Uterus (tissue), 4 donors: Measurements from ENCODE around the gene DYNC1LI2. TPM values are rescaled to one million over a fixed set of nuclear protein-coding genes. Genes with fewer than 3 reads are reported as not detected.

Experiments used
- DNase-seq, 2 donors: peaks; one replicate each; pipeline ENCODE4 v3.0.0-alpha.2; 2019 to 2020
- H3K27ac ChIP-seq, 2 donors: fragments of 200-600 bp; sonication (generic); 1 replicate in 1 of 2; 2 replicates in 1 of 2; pipeline ENCODE4 v1.5.1; 2016 to 2018
- H3K27me3 ChIP-seq, 2 donors: fragments of 200-600 bp; sonication (generic); one replicate each; pipeline ENCODE4 v1.5.1; 2018 to 2019; ENCODE audit warnings: control low read depth in 1 of 2
- H3K36me3 ChIP-seq, 2 donors: fragments of 200-600 bp; sonication (generic); one replicate each; pipeline ENCODE4 v1.5.1; 2019; ENCODE audit warnings: control low read depth in 1 of 2
- H3K4me1 ChIP-seq, 2 donors: fragments of 200-600 bp; sonication (generic); one replicate each; pipeline ENCODE4 v1.5.1; 2018 to 2019; ENCODE audit warnings: control low read depth in 1 of 2
- H3K4me3 ChIP-seq, 2 donors: fragments of 200-600 bp; sonication (generic); 1 replicate in 1 of 2; 2 replicates in 1 of 2; pipeline ENCODE4 v1.5.1; 2018 to 2019; ENCODE audit warnings: mild to moderate bottlenecking in 1 of 2
- H3K9me3 ChIP-seq, 2 donors: fragments of 200-600 bp; sonication (generic); one replicate each; pipeline ENCODE4 v1.5.1; 2019; ENCODE audit warnings: control low read depth in 1 of 2
- POLR2A ChIP-seq, 2 donors: fragments of 450-650 bp; IDR thresholded peaks; one replicate each; pipeline ENCODE4 v1.6.1; 2016; ENCODE audit warnings: antibody characterized with exemption in 2 of 2, mild to moderate bottlenecking in 1 of 2, moderate library complexity in 1 of 2
- intact Hi-C: fragments of 100-400 bp; cut with DNase I; formaldehyde crosslinking; loops from one replicate; pipeline ENCODE4 v1.15.1; 2023; ENCODE audit warnings: low total_unique reads
- total RNA-seq, 4 donors: library from RNA; depleted of rRNA in 3 of 4; stranded (reverse); fragments of >200 nt in 3 of 4; gene quantifications; one replicate each; pipeline versions ENCODE4 v1.1.0 to v1.2.4, GENCODE V29; 2014 to 2023
- TF ChIP-seq, protein P1 (sequence below), 4 experiments: fragments of 200-600 bp in 2 of 4; fragments of 450-650 bp in 2 of 4; sonication (generic) in 2 of 4; IDR thresholded peaks; one replicate each; pipeline ENCODE4 v1.5.1; 2016 to 2019; ENCODE audit warnings: antibody characterized with exemption in 4 of 4, mild to moderate bottlenecking in 2 of 4, moderate library complexity in 1 of 4
- donor health status: DM: yes; HTN: yes; CAD: no.

The DYNC1LI2 gene
- total RNA-seq, 4 donors from 2014 or later = 109 to 279 (median 151) TPM

DNA sequence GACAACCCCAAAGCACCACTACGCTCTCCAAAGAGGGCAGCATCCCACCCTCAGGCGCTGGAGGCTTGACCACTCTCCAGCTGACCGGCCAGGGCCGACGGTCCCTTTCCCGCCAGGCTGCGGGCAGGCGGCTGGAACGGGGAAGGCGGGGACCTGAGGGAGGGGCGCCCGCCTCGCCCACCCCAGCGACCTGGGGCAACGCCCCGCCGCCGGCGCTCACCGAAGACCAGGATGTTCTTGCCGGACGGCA, 431 bp downstream of the DYNC1LI2 start:
- Histone ChIP-seq H3K36me3 (no peaks in the 10 kb centered on the region), H3K27ac (peak overlapping the region; percentile 94), H3K27me3 (no peaks in the 10 kb centered on the region), H3K4me1 (peaks cover 0 to 15% of the 10 kb centered on the region in 2 donors), H3K9me3 (no peaks in the 10 kb centered on the region), H3K4me3 (peak overlapping the region; percentile 79 to 98)
- no peak for DNase-seq
- intact Hi-C loops = no loop called here
- TF ChIP-seq, protein P1, sequence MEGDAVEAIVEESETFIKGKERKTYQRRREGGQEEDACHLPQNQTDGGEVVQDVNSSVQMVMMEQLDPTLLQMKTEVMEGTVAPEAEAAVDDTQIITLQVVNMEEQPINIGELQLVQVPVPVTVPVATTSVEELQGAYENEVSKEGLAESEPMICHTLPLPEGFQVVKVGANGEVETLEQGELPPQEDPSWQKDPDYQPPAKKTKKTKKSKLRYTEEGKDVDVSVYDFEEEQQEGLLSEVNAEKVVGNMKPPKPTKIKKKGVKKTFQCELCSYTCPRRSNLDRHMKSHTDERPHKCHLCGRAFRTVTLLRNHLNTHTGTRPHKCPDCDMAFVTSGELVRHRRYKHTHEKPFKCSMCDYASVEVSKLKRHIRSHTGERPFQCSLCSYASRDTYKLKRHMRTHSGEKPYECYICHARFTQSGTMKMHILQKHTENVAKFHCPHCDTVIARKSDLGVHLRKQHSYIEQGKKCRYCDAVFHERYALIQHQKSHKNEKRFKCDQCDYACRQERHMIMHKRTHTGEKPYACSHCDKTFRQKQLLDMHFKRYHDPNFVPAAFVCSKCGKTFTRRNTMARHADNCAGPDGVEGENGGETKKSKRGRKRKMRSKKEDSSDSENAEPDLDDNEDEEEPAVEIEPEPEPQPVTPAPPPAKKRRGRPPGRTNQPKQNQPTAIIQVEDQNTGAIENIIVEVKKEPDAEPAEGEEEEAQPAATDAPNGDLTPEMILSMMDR (IDR thresholded peaks at IDR 0.05) = no peak
- TF ChIP-seq POLR2A (IDR thresholded peaks at IDR 0.05) = no peak

DNA sequence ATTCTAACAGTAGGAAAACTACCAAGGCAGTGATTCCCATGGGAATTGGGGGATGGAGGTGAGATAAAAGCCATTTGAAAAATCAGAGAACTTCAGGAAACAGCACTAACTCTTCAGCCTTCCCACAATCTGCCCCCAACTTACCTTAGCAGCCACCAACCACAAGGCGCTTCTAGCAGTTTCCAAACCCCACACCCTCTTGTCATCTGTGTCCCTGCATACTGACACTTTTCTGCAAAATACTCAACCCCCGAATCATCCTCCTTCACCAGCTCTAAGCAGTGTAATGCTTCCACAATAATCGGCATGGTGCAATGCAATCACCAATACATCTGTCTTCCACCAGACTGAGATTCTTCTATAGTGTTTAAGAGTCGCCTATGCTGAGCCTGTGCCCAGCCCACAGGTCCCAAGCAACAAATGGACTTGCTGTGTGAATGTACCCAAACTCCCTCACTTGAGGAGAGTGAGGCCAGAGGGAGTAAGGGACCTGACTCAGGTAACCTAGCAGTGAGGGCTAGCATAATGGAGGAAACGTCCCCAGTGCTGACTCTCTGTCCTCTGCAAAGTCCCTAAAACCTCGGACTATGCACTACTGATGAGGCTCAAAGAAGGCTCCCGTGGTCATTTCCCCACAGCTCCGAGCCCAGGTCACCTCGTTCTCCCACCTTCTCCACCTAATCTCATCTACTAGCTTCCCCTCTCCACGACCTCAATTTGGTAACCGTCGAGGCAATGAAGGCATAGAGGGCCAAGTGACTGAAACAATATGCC, 943 bp downstream of the DYNC1LI2 start:
- Histone ChIP-seq H3K27me3 (no peaks in the 10 kb centered on the region), H3K4me3 (peak overlapping the region; percentile 79 to 98), H3K4me1 (peaks cover 0 to 15% of the 10 kb centered on the region in 2 donors), H3K9me3 (no peaks in the 10 kb centered on the region), H3K36me3 (no peaks in the 10 kb centered on the region), H3K27ac (peak overlapping the region; percentile 94)
- intact Hi-C loops = no loop called here
- no peak for TF ChIP-seq POLR2A (IDR thresholded peaks at IDR 0.05)
- TF ChIP-seq, protein P1 (IDR thresholded peaks at IDR 0.05) = no peak
- DNase-seq = no peak

DNA sequence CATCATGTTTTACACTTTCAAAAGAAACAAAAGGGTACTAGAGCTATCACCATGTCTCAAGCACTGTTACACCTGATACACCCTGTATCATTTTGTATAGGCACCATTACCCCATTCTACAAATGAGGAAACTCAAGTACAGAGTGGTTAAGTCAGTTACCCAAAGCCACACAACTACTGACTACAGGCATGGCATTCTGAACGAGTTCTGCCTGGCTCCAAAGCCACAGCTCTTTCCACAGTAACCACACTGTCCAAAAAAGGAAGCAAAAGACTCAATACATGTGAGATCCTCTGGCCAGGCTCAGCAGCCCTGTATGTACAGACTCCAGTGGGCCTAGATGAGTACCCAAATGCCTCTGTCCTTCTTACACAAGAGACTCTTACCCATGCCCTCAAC, 4.7 kb downstream of the DYNC1LI2 start:
- no peaks in the 10 kb centered on the region for H3K27me3 ChIP-seq
- TF ChIP-seq, protein P1 (IDR thresholded peaks at IDR 0.05) = no peak
- TF ChIP-seq POLR2A (IDR thresholded peaks at IDR 0.05) = no peak
- H3K4me1 ChIP-seq = peaks cover 7 to 15% of the 10 kb centered on the region in 2 donors
- no peak for DNase-seq
- H3K4me3 ChIP-seq = no peak overlapping the region
- H3K27ac ChIP-seq = no peak overlapping the region
- no peaks in the 10 kb centered on the region for H3K36me3 ChIP-seq
- H3K9me3 ChIP-seq = no peaks in the 10 kb centered on the region
- intact Hi-C loops = no loop called here

DNA sequence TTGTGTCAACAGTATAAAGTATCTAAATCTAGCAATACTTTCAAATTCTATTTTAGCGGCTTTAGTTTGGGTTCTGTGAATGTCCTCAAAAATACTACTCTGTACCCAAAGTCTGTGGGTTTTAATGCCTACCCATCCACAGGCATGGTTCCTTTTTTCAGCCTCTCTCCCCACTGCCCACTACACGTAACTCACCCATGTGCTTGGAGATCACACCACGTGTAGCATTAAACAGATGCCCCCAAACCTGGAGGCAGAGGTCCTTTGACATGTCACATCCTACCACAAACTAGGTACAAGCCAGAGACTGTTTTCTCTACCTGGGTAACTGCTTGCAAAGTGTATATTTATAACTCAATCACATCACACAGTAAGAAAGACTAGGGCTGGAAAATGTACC, 5.4 kb downstream of the DYNC1LI2 start:
- H3K27me3 ChIP-seq = no peaks in the 10 kb centered on the region
- H3K9me3 ChIP-seq = no peaks in the 10 kb centered on the region
- no peak overlapping the region for H3K4me3 ChIP-seq
- TF ChIP-seq, protein P1 (IDR thresholded peaks at IDR 0.05) = no peak
- H3K36me3 ChIP-seq = no peaks in the 10 kb centered on the region
- DNase-seq = no peak
- H3K4me1 ChIP-seq = peaks cover 10 to 15% of the 10 kb centered on the region in 2 donors
- H3K27ac ChIP-seq = no peak overlapping the region
- intact Hi-C loops = no loop called here

DNA sequence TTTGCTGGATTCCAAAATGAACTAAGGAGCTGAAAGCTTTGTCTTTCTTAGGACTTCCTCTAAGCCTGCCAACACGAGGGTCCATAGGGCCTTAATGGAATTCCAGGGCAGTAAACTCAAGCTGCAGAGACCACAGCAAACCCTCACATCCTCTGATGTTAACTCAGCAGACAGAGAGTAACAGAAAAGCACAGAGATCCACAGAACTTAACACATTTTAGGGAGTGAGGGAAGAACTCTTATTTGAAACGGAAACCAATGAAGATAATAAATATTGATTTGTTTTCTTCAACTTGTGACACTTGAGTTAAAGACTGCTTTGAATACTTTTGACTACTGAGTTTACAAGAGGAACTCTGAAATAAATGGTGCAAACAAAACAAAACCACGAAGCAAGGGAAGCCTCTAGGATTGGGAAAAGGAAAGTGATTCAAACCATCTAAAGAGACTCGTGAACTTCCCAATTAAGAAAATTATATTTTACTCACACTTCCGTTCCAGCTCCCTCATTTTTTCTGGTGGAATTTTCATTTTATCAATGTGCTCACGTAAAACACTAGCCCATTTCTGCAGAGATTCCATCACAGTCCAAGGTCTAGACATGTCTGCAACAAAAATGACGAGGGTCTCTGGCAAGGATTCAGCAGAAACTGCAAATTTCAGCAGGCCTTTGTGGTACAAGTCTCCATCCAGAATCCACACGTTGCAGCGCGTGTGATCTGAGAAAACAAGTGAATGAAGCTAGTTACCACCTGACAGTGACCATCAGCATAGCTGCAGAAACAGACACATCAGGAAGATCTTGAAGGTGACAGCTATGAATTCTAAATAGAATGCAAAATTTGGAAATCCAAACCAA, 9.2 kb downstream of the DYNC1LI2 start:
- DNase-seq = no peak
- Histone ChIP-seq H3K9me3 (no peaks in the 10 kb centered on the region), H3K4me3 (no peak overlapping the region), H3K36me3 (no peaks in the 10 kb centered on the region), H3K27me3 (no peaks in the 10 kb centered on the region), H3K27ac (peak overlapping the region; percentile 86 to 90), H3K4me1 (peaks cover 0 to 20% of the 10 kb centered on the region in 2 donors)
- intact Hi-C loops = no loop called here
- TF ChIP-seq, protein P1 (IDR thresholded peaks at IDR 0.05) = no peak
- TF ChIP-seq POLR2A (IDR thresholded peaks at IDR 0.05) = no peak
